ENCODE measurements around the gene C5orf22. TPM values are rescaled to one million over a fixed set of nuclear protein-coding genes. Genes with fewer than 3 reads are reported as not detected.

C5orf22 gene
- total RNA-seq, 1 experiment from 2014 or later: 39.0 TPM

- BruUV-seq (replicated peaks): no TSS peak
- H3K27me3 ChIP-seq (ENCODE audit: control insufficient read depth, insufficient read depth, low read length): no peaks in the 10 kb centered on the region
- in situ Hi-C loops (cut with HindIII; ENCODE audit: low pct_unique_long_range_greater_than_20kb, low sequenced_read_pairs): no loop called here
- no peak for ATAC-seq
- H3K4me3 ChIP-seq (ENCODE audit: low read depth in 2 of 2, low read length in 2 of 2): no peak overlapping the region
- ChIA-PET CTCF (no interaction called here), POLR2A (no interaction called here)
- peaks cover 15% of the 10 kb centered on the region for H3K36me3 ChIP-seq (ENCODE audit: control insufficient read depth, insufficient read depth, low read length)
- intact Hi-C loops (cut with micrococcal nuclease; ENCODE audit: unreplicated experiment): no loop called here
- no peaks in the 10 kb centered on the region for H3K9me3 ChIP-seq (ENCODE audit: control insufficient read depth, insufficient read depth, low read depth, low read length)
- TF ChIP-seq CTCF (IDR thresholded peaks at IDR 0.05): no peak
- TF ChIP-seq TCF7L2 (IDR thresholded peaks at IDR 0.05; ENCODE audit: low read depth, low read length): no peak
- TF ChIP-seq, protein P1, sequence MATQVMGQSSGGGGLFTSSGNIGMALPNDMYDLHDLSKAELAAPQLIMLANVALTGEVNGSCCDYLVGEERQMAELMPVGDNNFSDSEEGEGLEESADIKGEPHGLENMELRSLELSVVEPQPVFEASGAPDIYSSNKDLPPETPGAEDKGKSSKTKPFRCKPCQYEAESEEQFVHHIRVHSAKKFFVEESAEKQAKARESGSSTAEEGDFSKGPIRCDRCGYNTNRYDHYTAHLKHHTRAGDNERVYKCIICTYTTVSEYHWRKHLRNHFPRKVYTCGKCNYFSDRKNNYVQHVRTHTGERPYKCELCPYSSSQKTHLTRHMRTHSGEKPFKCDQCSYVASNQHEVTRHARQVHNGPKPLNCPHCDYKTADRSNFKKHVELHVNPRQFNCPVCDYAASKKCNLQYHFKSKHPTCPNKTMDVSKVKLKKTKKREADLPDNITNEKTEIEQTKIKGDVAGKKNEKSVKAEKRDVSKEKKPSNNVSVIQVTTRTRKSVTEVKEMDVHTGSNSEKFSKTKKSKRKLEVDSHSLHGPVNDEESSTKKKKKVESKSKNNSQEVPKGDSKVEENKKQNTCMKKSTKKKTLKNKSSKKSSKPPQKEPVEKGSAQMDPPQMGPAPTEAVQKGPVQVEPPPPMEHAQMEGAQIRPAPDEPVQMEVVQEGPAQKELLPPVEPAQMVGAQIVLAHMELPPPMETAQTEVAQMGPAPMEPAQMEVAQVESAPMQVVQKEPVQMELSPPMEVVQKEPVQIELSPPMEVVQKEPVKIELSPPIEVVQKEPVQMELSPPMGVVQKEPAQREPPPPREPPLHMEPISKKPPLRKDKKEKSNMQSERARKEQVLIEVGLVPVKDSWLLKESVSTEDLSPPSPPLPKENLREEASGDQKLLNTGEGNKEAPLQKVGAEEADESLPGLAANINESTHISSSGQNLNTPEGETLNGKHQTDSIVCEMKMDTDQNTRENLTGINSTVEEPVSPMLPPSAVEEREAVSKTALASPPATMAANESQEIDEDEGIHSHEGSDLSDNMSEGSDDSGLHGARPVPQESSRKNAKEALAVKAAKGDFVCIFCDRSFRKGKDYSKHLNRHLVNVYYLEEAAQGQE (IDR thresholded peaks at IDR 0.05; ENCODE audit: insufficient read depth in 1 of 2, low read depth in 2 of 2, low read length in 1 of 2): no peak
- no peak for TF ChIP-seq SIN3A (IDR thresholded peaks at IDR 0.05; ENCODE audit: borderline replicate concordance, insufficient read depth, low read depth, low read length)
- TF ChIP-seq POLR2AphosphoS5 (IDR thresholded peaks at IDR 0.05; ENCODE audit: low read depth, low read length): no peak
- no peak overlapping the region for H3K27ac ChIP-seq (ENCODE audit: low read length)
- no peaks in the 10 kb centered on the region for H3K4me1 ChIP-seq (ENCODE audit: control insufficient read depth, insufficient read depth, low read length)
- DNase-seq (ENCODE audit: low read depth, low spot score): no peak
Observed at GRCh38 chr5:31486441-31486840, 45.7 kb upstream of the C5orf22 start.

DNA sequence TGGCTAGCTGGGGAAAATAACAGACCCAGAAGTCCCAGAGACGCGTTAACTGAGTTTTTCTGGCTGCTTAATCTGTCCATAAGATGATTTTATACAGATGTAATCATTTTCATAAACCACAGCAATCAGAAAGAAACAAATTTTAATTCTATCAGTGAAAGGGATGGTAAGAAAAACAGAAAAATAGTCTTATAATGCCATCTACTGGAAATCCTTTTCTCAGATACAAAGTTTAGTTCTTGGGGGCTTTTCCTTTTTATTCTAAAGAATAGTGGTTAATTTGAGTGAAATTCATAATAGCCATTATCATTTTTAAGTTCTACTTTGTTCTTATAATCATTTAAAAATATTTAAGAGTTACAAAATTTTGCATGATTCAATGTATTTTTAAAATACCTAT is 44.6 kb upstream of the C5orf22 start:
- H3K9me3 ChIP-seq (ENCODE audit: control insufficient read depth, insufficient read depth, low read depth, low read length): no peaks in the 10 kb centered on the region
- no TSS peak for BruUV-seq (replicated peaks)
- H3K4me3 ChIP-seq (ENCODE audit: low read depth in 2 of 2, low read length in 2 of 2): no peak overlapping the region
- H3K27ac ChIP-seq (ENCODE audit: low read length): no peak overlapping the region
- no peaks in the 10 kb centered on the region for H3K4me1 ChIP-seq (ENCODE audit: control insufficient read depth, insufficient read depth, low read length)
- H3K27me3 ChIP-seq (ENCODE audit: control insufficient read depth, insufficient read depth, low read length): no peaks in the 10 kb centered on the region
- ChIA-PET POLR2A (interaction anchor here (0.5 kb wide), 1 partner anchor 81 kb away, joined by 3 read pairs; no protein-coding TSS in a partner anchor), CTCF (no interaction called here)
- no peak for ATAC-seq
- intact Hi-C loops (cut with micrococcal nuclease; ENCODE audit: unreplicated experiment): no loop called here
- peaks cover 16% of the 10 kb centered on the region for H3K36me3 ChIP-seq (ENCODE audit: control insufficient read depth, insufficient read depth, low read length)
- no peak for DNase-seq (ENCODE audit: low read depth, low spot score)
- no peak for TF ChIP-seq POLR2AphosphoS5 (IDR thresholded peaks at IDR 0.05; ENCODE audit: low read depth, low read length)
- TF ChIP-seq SIN3A (IDR thresholded peaks at IDR 0.05; ENCODE audit: borderline replicate concordance, insufficient read depth, low read depth, low read length): no peak
- TF ChIP-seq TCF7L2 (IDR thresholded peaks at IDR 0.05; ENCODE audit: low read depth, low read length): no peak
- TF ChIP-seq CTCF (IDR thresholded peaks at IDR 0.05): no peak
- TF ChIP-seq, protein P1 (IDR thresholded peaks at IDR 0.05; ENCODE audit: insufficient read depth in 1 of 2, low read depth in 2 of 2, low read length in 1 of 2): no peak
- in situ Hi-C loops (cut with HindIII; ENCODE audit: low pct_unique_long_range_greater_than_20kb, low sequenced_read_pairs): no loop called here

All from Panc1 (cell line).